IMR-90 (cell line): ENCODE measurements around the gene CNGB1.

ENCODE experiments used
- CEBPB ChIP-seq: IDR thresholded peaks from 2 replicates; pipeline ENCODE4 v1.6.1; 2012; ENCODE audit warnings: low read depth, low read length, improper control_type of control experiment
- POLR2A ChIP-seq: IDR thresholded peaks from 2 replicates; pipeline ENCODE4 v1.6.1; 2012; ENCODE audit warnings: mild to moderate bottlenecking, low read depth, low read length
- RAD21 ChIP-seq: IDR thresholded peaks from 2 replicates; pipeline ENCODE4 v1.6.1; 2012; ENCODE audit warnings: low read length, improper control_type of control experiment
- TF ChIP-seq, protein P1 (sequence below): conservative IDR thresholded peaks from 2 replicates; pipeline ENCODE4 v1.5.1; 2012; ENCODE audit warnings: mild to moderate bottlenecking, low read depth, low read length, improper control_type of control experiment
- TF ChIP-seq, protein P2 (sequence below): fragments of 150-350 bp; IDR thresholded peaks from 2 replicates; pipeline ENCODE4 v1.6.1; 2017; ENCODE audit warnings: mild to moderate bottlenecking, antibody characterized with exemption, low read length, low read depth

DNA sequence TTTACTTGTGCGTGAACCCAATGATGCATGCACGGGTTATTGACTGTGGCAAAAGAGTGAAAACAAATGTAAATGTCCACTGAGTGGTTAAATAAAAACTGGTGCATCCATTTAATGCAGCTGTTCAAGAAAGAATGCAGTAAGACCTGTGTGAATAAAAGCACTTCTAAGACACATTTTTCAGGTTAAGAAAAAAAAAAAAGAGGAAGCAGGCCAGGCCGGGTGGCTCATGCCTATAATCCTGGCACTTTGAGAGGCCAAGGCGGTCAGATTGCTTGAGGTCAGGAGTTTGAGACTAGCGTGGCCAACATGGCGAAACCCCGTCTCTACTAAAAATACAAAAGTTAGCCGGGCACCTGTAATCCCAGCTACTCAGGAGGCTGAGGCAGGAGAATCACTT, 11.8 kb downstream of the CNGB1 start:
- TF ChIP-seq, protein P1, sequence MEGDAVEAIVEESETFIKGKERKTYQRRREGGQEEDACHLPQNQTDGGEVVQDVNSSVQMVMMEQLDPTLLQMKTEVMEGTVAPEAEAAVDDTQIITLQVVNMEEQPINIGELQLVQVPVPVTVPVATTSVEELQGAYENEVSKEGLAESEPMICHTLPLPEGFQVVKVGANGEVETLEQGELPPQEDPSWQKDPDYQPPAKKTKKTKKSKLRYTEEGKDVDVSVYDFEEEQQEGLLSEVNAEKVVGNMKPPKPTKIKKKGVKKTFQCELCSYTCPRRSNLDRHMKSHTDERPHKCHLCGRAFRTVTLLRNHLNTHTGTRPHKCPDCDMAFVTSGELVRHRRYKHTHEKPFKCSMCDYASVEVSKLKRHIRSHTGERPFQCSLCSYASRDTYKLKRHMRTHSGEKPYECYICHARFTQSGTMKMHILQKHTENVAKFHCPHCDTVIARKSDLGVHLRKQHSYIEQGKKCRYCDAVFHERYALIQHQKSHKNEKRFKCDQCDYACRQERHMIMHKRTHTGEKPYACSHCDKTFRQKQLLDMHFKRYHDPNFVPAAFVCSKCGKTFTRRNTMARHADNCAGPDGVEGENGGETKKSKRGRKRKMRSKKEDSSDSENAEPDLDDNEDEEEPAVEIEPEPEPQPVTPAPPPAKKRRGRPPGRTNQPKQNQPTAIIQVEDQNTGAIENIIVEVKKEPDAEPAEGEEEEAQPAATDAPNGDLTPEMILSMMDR = no peak
- TF ChIP-seq CEBPB (no peak), POLR2A (no peak), RAD21 (no peak)
- TF ChIP-seq, protein P2, sequence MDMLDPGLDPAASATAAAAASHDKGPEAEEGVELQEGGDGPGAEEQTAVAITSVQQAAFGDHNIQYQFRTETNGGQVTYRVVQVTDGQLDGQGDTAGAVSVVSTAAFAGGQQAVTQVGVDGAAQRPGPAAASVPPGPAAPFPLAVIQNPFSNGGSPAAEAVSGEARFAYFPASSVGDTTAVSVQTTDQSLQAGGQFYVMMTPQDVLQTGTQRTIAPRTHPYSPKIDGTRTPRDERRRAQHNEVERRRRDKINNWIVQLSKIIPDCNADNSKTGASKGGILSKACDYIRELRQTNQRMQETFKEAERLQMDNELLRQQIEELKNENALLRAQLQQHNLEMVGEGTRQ = no peak
